HepG2 (cell line): Measurements from ENCODE around the gene E2F1. TPM values are rescaled to one million over a fixed set of nuclear protein-coding genes. Genes with fewer than 3 reads are reported as not detected.
"Not testable (repeated sequence)": the region's sequence is repeated elsewhere in the genome, so short reads cannot be mapped to it uniquely, and the experiment has no call there.

ENCODE experiments used
- ATAC-seq: fragments of 200-7000 bp; cut with Tn5 transposase; 3 replicates; pipeline ENCODE4 v1.9.1; 2020; ENCODE audit warnings: mild to moderate bottlenecking, moderate library complexity
- BruUV-seq: library from RNA; stranded (reverse); fragments of 400-500 nt; replicated peaks from 2 replicates; lab custom pipeline; 2021; lab: Mats Ljungman, UMichigan
- CTCF ChIA-PET: fragments of 300-600 bp; formaldehyde crosslinking; extraction: SDS; loops from one replicate; lab custom pipeline; 2021; ENCODE audit warnings: low total read pairs, inconsistent platforms, low intra/inter-chr PET ratio; lab: Yijun Ruan, JAX
- POLR2A ChIA-PET: fragments of 350-600 bp; sonication (Branson Sonifier 250); formaldehyde crosslinking; loops from one replicate; lab custom pipeline; 2020; ENCODE audit warnings: antibody characterized with exemption, inconsistent platforms; lab: Yijun Ruan, JAX
- DNase-seq: peaks from one replicate; pipeline ENCODE4 v3.0.0-alpha.2; 2015; ENCODE audit warnings: low spot score
- FAIRE-seq: peaks from 3 replicates; lab custom pipeline; 2011; peaks lifted over from hg19 to GRCh38; lab: Jason Lieb, UNC
- H2AFZ ChIP-seq: one replicate; pipeline ENCODE4 v1.6.1; 2011; ENCODE audit warnings: low read length, inconsistent platforms
- H3K27ac ChIP-seq: fragments of 300-600 bp; 3 replicates; pipeline ENCODE4 v1.8.0; 2011; ENCODE audit warnings: mixed run types, mild to moderate bottlenecking, mixed read lengths, low read length, inconsistent platforms; ENCODE audit not compliant: insufficient read depth; ENCODE audit errors: extremely low read length
- H3K27me3 ChIP-seq, 2 experiments: fragments of 200-600 bp in 1 of 2; 2 replicates in 1 of 2; 3 replicates in 1 of 2; pipeline versions ENCODE4 v1.6.0 to v1.8.0; 2011; ENCODE audit warnings: low read length in 2 of 2, mild to moderate bottlenecking in 2 of 2, moderate library complexity in 2 of 2, inconsistent platforms in 1 of 2; ENCODE audit not compliant: insufficient read depth in 2 of 2, control insufficient read depth in 1 of 2
- H3K36me3 ChIP-seq, 2 experiments: fragments of 200-600 bp in 1 of 2; replicated peaks in 1 of 2; 2 replicates in 1 of 2; 3 replicates in 1 of 2; pipeline versions ENCODE4 v1.5.1 to v1.8.0; 2011; ENCODE audit warnings: low read length in 2 of 2, inconsistent platforms in 1 of 2; ENCODE audit not compliant: insufficient read depth in 2 of 2, control insufficient read depth in 1 of 2
- H3K4me1 ChIP-seq: 2 replicates; pipeline ENCODE4 v1.5.1; 2012; ENCODE audit warnings: low read length, inconsistent platforms; ENCODE audit not compliant: insufficient read depth
- H3K4me2 ChIP-seq: 2 replicates; pipeline ENCODE4 v1.6.0; 2011; ENCODE audit warnings: low read depth, low read length, inconsistent platforms
- H3K4me3 ChIP-seq, 3 experiments: fragments of 200-600 bp in 1 of 3; sonication (generic), shearing (Covaris generic) in 1 of 3; replicated peaks in 1 of 3; 2 replicates each; pipeline ENCODE4 v1.5.1; 2011 to 2016; ENCODE audit warnings: low read length in 3 of 3, inconsistent platforms in 2 of 3, low read depth in 2 of 3, mild to moderate bottlenecking in 2 of 3, control low read depth in 1 of 3, mixed read lengths in 1 of 3; ENCODE audit not compliant: insufficient read depth in 1 of 3
- H3K79me2 ChIP-seq: one replicate; pipeline ENCODE4 v1.6.1; 2011; ENCODE audit warnings: low read length, inconsistent platforms; ENCODE audit not compliant: insufficient read depth
- H3K9ac ChIP-seq: 2 replicates; pipeline ENCODE4 v1.6.0; 2011; ENCODE audit warnings: mild to moderate bottlenecking, low read depth, low read length, inconsistent platforms; ENCODE audit not compliant: insufficient read depth
- H3K9me3 ChIP-seq: 2 replicates; pipeline ENCODE4 v1.5.1; 2012; ENCODE audit warnings: mild to moderate bottlenecking, low read length
- H4K20me1 ChIP-seq: 2 replicates; pipeline ENCODE4 v1.6.0; 2011; ENCODE audit warnings: inconsistent platforms, mild to moderate bottlenecking, low read length, moderate library complexity; ENCODE audit not compliant: insufficient read depth
- HNF1A ChIP-seq, 2 experiments: sonication (generic) in 1 of 2; formaldehyde crosslinking in 1 of 2; IDR thresholded peaks; 2 replicates each; pipeline versions ENCODE4 v1.4.0 to v1.6.1; 2016 to 2020; ENCODE audit warnings: borderline replicate concordance in 1 of 2, low read depth in 1 of 2, mild to moderate bottlenecking in 1 of 2, missing genetic modification reagents in 1 of 2
- SALL1 ChIP-seq: sonication (generic); formaldehyde crosslinking; IDR thresholded peaks from 2 replicates; pipeline ENCODE4 v1.8.0; 2022; ENCODE audit warnings: mild to moderate bottlenecking, missing genetic modification reagents
- ZFP41 ChIP-seq: sonication (generic); formaldehyde crosslinking; IDR thresholded peaks from 2 replicates; pipeline ENCODE4 v1.4.0; 2020; ENCODE audit warnings: mild to moderate bottlenecking, missing genetic modification reagents, borderline replicate concordance
- ZNF576 ChIP-seq: sonication (generic); formaldehyde crosslinking; IDR thresholded peaks from 2 replicates; pipeline ENCODE4 v1.4.0; 2020; ENCODE audit warnings: mild to moderate bottlenecking, missing genetic modification reagents
- ZNF687 ChIP-seq: sonication (generic); formaldehyde crosslinking; IDR thresholded peaks from 2 replicates; pipeline ENCODE4 v1.5.1; 2020; ENCODE audit warnings: mild to moderate bottlenecking, missing genetic modification reagents, moderate library complexity
- WGBS: methylation state at CpG from one replicate; pipeline ENCODE4 v1.1.6; 2017; ENCODE audit warnings: low lambda C conversion rate; 5-methylcytosine and 5-hydroxymethylcytosine counted together
- in situ Hi-C: cut with HindIII; loops from 2 replicates; pipeline ENCODE4 v1.10.0; 2017; ENCODE audit warnings: low pct_unique_long_range_greater_than_20kb; ENCODE audit not compliant: extremely low pct_ligation_motif_present
- intact Hi-C: fragments of 100-400 bp; cut with micrococcal nuclease; formaldehyde crosslinking; loops from one replicate; pipeline ENCODE4 v1.10.0; 2022; ENCODE audit not compliant: unreplicated experiment
- polyA plus RNA-seq, 8 experiments: library from polyadenylated mRNA; depleted of rRNA in 3 of 8; stranded (reverse) in 7 of 8; unstranded in 1 of 8; fragments of >200 nt; fragmentation: Illumina TruSeq in 4 of 8; extraction: Trizol in 4 of 8; gene quantifications; 2 replicates each; pipeline versions ENCODE4 v1.2.1 to v1.2.3, GENCODE V29; 2011 to 2016; ENCODE audit warnings: low read depth in 4 of 8, missing spikeins in 1 of 8, mixed read lengths in 1 of 8; ENCODE audit not compliant: insufficient read depth in 1 of 8
- total RNA-seq, 5 experiments: library from RNA; depleted of rRNA; stranded (reverse); fragments of >200 nt; fragmentation: Illumina TruSeq; extraction: Trizol; gene quantifications; 2 replicates each; pipeline ENCODE4 v1.2.3, GENCODE V29; 2016; ENCODE audit warnings: low read depth in 1 of 5

Gene E2F1
- total and polyA plus RNA-seq, 2 of the 13 experiments (the other 11 are each of a cell fraction or from before 2014, with no cell fraction given) = 25.5 to 39.4 TPM

- TF ChIP-seq ZNF687 = peak; percentile 68
- TF ChIP-seq ZNF576 (CRISPR knock-in tag) = 0 out of 2 replicates have a peak, but pooled peaks have one; percentile 65
- TF ChIP-seq ZFP41 = 0 out of 2 replicates have a peak, but pooled peaks have one; percentile 47
- TF ChIP-seq SALL1 = peak; percentile 26; the same call in 1 of the 2 replicates
- not testable (repeated sequence) for TF ChIP-seq HNF1A (IDR thresholded peaks at IDR 0.05; ENCODE audit: low read depth)
- TF ChIP-seq HNF1A (CRISPR knock-in tag; IDR thresholded peaks at IDR 0.05; ENCODE audit: borderline replicate concordance) = 0 out of 2 replicates have a peak, but pooled peaks have one; percentile 16
Measured at GRCh38 chr20:33700696-33701441, 14.7 kb upstream of the E2F1 start (continued).

GRCh38 chr20:33698966-33699365 lies 12.8 kb upstream of the E2F1 start:
- H3K9ac ChIP-seq, FAIRE-seq, DNase-seq, CTCF ChIA-PET, H3K79me2 ChIP-seq, H3K36me3 ChIP-seq, in situ Hi-C loops, H3K27me3 ChIP-seq, BruUV-seq, intact Hi-C loops, H3K27ac ChIP-seq, H4K20me1 ChIP-seq, H3K4me2 ChIP-seq, POLR2A ChIA-PET, H3K9me3 ChIP-seq, H3K4me3 ChIP-seq, ATAC-seq, H2AFZ ChIP-seq: not testable (repeated sequence)
- peaks cover 52% of the 10 kb centered on the region for H3K4me1 ChIP-seq
- WGBS = 91% methylated on average over 17 of the region's 27 CpGs
